ENCODE measurements around the gene ANKRD44.

The ANKRD44 gene

GRCh38 chr2:197183355-197183754, 127.2 kb downstream of the ANKRD44 start:
- in situ Hi-C loops (cut with HindIII; ENCODE audit: low sequenced_read_pairs), result no loop called here
- TF ChIP-seq CTCF (IDR thresholded peaks at IDR 0.05; ENCODE audit: low read depth, low read length), result no peak
- no peak overlapping the region for H3K4me3 ChIP-seq (ENCODE audit: low read depth, low read length)
- peak; percentile 29 for DNase-seq (ENCODE audit: low read depth, low spot score)

- TF ChIP-seq CTCF (IDR thresholded peaks at IDR 0.05; ENCODE audit: low read depth, low read length), result no peak
- in situ Hi-C loops (cut with HindIII; ENCODE audit: low sequenced_read_pairs), result no loop called here
- DNase-seq (ENCODE audit: low read depth, low spot score), result no peak
- no peak overlapping the region for H3K4me3 ChIP-seq (ENCODE audit: low read depth, low read length)
These were observed 127.9 kb downstream of the ANKRD44 start for GRCh38 chr2:197182668-197183067.

GRCh38 chr2:197181491-197181890, 129.1 kb downstream of the ANKRD44 start:
- H3K4me3 ChIP-seq (ENCODE audit: low read depth, low read length), result no peak overlapping the region
- TF ChIP-seq CTCF (IDR thresholded peaks at IDR 0.05; ENCODE audit: low read depth, low read length), result no peak
- in situ Hi-C loops (cut with HindIII; ENCODE audit: low sequenced_read_pairs), result no loop called here
- peak; percentile 46 for DNase-seq (ENCODE audit: low read depth, low spot score)

GRCh38 chr2:197179744-197180498, 130.7 kb downstream of the ANKRD44 start:
- in situ Hi-C loops (cut with HindIII; ENCODE audit: low sequenced_read_pairs), result no loop called here
- H3K4me3 ChIP-seq (ENCODE audit: low read depth, low read length), result no peak overlapping the region
- DNase-seq (ENCODE audit: low read depth, low spot score), result peak; percentile 92

GRCh38 chr2:197176522-197176921, 134.1 kb downstream of the ANKRD44 start:
- TF ChIP-seq CTCF (IDR thresholded peaks at IDR 0.05; ENCODE audit: low read depth, low read length), result no peak
- H3K4me3 ChIP-seq (ENCODE audit: low read depth, low read length), result no peak overlapping the region
- in situ Hi-C loops (cut with HindIII; ENCODE audit: low sequenced_read_pairs), result no loop called here
- DNase-seq (ENCODE audit: low read depth, low spot score), result no peak

More at GRCh38 chr2:197179744-197180498, 130.7 kb downstream of the ANKRD44 start:
- no peak for TF ChIP-seq CTCF (IDR thresholded peaks at IDR 0.05; ENCODE audit: low read depth, low read length)

- H3K4me3 ChIP-seq (ENCODE audit: low read depth, low read length), result no peak overlapping the region
- TF ChIP-seq CTCF (IDR thresholded peaks at IDR 0.05; ENCODE audit: low read depth, low read length), result no peak
- in situ Hi-C loops (cut with HindIII; ENCODE audit: low sequenced_read_pairs), result no loop called here
- peak; percentile 80 for DNase-seq (ENCODE audit: low read depth, low spot score)
These were observed 136.0 kb downstream of the ANKRD44 start for GRCh38 chr2:197174539-197175094.
